GM18951 (cell line): ENCODE results near the gene EGFL6.

Experiments
- POLR2A ChIP-seq: IDR thresholded peaks from 4 replicates; pipeline ENCODE4 v1.6.1; 2011; ENCODE audit warnings: mild to moderate bottlenecking; ENCODE audit not compliant: insufficient read length, insufficient read depth; ENCODE audit errors: extremely low read depth
- in situ Hi-C: fragments of 300-500 bp; cut with MboI; formaldehyde crosslinking; loops from one replicate; pipeline ENCODE4 v1.12.0; 2022; ENCODE audit warnings: low sequenced_read_pairs, mixed read lengths, inconsistent platforms; ENCODE audit not compliant: unreplicated experiment

The EGFL6 gene

DNA sequence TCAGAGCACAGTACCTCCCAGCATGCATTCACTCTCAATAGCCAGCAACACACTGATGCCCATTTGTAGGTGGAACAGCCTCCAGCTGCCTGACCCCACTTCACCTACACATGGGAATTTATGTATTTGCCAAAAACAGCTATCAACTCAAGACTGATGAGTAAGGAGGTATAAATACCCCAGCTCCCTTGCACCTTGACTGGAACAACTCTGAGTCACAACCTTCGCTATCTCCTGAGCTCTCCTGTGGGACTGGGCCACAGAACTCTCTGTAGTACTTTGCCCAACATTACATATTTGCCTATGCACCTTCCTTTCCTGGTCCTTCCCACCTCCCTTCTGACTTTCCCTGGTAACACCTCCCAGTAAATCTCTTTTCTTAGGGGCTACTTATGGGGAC is 16.5 kb upstream of the EGFL6 start:
- in situ Hi-C loops, result no loop called here

GRCh38 chrX:13565511-13565910 is 3.9 kb upstream of the EGFL6 start:
- in situ Hi-C loops, result no loop called here
- no peak for TF ChIP-seq POLR2A

More for the DNA sequence above, 16.5 kb upstream of the EGFL6 start:
- TF ChIP-seq POLR2A, result no peak

DNA sequence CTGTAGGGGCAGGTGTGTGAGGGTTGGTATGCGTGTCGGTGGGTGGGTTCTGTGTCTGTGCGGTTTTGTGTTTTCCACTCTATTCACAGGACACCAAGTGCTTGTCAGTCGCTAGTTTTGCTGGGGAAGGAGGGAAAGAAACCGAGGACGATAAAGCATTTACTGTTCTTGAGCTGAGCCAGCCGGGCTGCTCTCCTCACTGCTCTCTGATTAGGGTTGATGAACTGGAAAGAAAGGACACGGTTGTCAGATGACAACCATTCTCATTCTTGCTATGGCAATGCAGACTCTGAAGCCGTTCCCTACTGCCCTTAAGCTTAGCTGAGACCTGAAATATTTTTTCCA is 832 bp downstream of the EGFL6 start:
- in situ Hi-C loops, result no loop called here

GRCh38 chrX:13571136-13571535 is 1.7 kb downstream of the EGFL6 start:
- in situ Hi-C loops, result no loop called here

More for the DNA sequence above, 832 bp downstream of the EGFL6 start:
- TF ChIP-seq POLR2A, result no peak

DNA sequence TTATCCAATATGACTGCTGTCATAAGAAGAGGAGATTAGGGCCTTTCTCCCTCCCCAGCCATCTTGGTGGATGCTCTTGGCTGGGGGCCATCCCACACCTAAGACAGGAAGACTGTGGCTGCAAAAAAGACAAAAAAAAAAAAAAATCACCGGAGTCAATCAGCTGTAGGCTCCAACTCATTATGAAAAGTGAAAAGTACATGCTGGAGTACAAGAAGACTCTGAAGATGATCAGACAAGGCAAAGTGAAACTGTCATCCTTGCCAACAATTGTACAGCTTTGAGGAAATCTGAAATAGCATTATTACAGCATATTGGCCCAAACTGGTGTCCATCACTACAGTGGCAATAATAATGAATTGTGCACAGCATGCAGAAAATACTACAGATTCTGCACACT is 5.2 kb downstream of the EGFL6 start:
- in situ Hi-C loops, result no loop called here
- TF ChIP-seq POLR2A, result no peak

More at GRCh38 chrX:13571136-13571535, 1.7 kb downstream of the EGFL6 start:
- TF ChIP-seq POLR2A, result no peak

GRCh38 chrX:13579661-13580060 is 10.3 kb downstream of the EGFL6 start:
- in situ Hi-C loops, result no loop called here
- no peak for TF ChIP-seq POLR2A

GRCh38 chrX:13581554-13581953 is 12.2 kb downstream of the EGFL6 start:
- no peak for TF ChIP-seq POLR2A
- in situ Hi-C loops, result no loop called here

- in situ Hi-C loops, result no loop called here
- TF ChIP-seq POLR2A, result no peak
Measured at GRCh38 chrX:13587786-13588477, 18.5 kb downstream of the EGFL6 start.

DNA sequence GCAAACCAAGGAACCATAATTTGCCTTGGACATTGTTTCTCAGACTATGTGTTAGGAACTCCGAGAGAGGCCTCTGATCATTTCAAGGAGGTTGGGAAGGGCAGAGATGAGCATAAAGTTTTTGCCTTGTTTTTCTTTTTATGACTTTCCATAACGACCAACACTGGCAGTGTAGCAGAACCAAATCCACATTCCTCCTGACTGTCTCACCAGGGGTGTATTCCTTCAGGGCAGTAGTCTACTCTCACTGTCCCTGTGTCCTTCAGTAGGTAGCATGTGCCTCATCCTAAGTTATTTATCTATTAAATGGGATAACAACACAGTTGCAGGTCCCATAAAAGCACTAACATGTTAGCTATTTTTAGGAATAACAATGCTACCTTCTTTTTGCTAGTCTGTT is 20.8 kb downstream of the EGFL6 start:
- in situ Hi-C loops, result no loop called here
- no peak for TF ChIP-seq POLR2A

DNA sequence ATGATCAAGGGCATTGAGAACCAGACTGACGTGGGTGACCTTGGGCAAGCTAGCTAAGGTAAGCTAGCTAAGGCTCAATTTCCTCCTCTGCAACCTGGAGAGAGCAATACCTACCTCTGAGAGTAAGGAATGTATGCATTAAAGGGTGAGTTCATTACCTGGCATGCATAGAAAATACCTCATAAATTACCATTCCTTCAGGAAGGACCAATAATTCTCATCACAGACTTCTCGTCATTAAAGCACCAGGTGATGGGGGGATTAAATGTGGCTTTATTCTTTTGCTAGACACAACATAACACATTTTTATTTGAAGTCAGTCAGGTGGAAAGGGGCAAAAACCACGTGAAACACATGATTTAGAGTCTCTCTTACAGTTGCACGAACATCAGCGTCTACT is 21.5 kb downstream of the EGFL6 start:
- TF ChIP-seq POLR2A, result no peak
- in situ Hi-C loops, result no loop called here

- TF ChIP-seq POLR2A, result no peak
- in situ Hi-C loops, result no loop called here
Measured at GRCh38 chrX:13597874-13598273, 28.5 kb downstream of the EGFL6 start.

DNA sequence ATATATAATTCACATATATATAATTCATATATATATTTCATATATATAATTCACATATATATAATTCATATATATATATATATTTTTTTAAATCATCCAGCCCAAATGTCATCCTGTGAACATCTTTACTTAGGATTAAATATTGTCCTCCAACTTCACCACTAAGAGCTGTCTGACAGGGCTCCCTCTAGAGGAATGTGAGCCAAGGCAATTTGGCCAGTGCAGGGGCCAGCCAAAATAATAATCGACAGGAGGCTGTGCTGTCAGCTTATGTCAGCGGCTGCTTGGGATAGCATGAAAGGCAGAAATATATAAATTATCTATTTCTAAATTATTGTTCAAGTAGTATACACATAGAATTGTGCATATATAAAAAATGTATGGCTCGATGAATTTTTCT is 29.5 kb downstream of the EGFL6 start:
- TF ChIP-seq POLR2A, result no peak
- in situ Hi-C loops, result no loop called here

DNA sequence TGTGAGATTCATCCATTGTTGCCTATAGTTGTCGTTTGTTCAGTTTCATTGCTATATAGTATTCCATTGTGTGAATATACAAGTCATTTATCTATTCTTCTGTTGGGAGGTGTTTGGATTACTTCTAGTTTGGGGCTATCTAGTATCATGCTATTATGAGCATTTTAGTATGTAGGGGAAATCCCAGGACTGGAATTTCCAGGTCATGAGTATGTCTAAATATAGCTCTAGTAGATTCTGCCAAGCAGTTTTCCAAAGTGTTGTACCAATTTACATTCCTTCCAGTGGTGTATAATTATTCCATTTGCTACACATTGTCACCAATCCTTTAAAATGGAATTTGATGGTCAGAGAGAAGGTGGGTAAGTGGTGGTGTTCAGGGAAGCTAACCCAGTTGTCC is 30.1 kb downstream of the EGFL6 start:
- in situ Hi-C loops, result no loop called here
- TF ChIP-seq POLR2A, result no peak

DNA sequence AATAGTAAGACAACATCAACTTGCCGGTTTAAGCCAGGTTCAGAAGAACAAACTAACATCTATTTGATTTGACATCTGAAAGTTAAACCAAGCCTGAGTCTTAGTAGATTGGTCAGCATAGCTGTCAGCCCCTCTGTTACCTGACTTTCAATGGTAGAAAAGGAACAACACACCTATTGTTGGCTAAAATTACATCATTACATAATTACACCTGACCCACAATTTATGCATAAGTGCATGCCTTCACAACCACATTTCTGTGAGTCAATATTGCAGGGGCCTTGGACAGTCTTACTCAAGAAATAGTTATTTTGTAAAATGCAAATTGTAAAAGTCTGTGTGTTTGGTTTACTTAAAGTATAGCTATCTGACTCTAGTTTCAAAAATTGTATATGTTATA is 36.2 kb downstream of the EGFL6 start:
- TF ChIP-seq POLR2A, result no peak
- in situ Hi-C loops, result no loop called here
